ENCODE results near the gene PDE1A.

Gene PDE1A

GRCh38 chr2:182245963-182246362, 180.9 kb downstream of the PDE1A start:
- Histone ChIP-seq H3K9me3 (no peaks in the 10 kb centered on the region), H3K36me3 (no peaks in the 10 kb centered on the region), H3K4me3 (ENCODE audit: low read depth, low read length) (no peak overlapping the region), H3K4me1 (peaks cover 4% of the 10 kb centered on the region), H3K27me3 (no peaks in the 10 kb centered on the region)
- no peak for TF ChIP-seq CTCF (IDR thresholded peaks at IDR 0.05; ENCODE audit: low read depth, low read length)
- no peak for DNase-seq

DNA sequence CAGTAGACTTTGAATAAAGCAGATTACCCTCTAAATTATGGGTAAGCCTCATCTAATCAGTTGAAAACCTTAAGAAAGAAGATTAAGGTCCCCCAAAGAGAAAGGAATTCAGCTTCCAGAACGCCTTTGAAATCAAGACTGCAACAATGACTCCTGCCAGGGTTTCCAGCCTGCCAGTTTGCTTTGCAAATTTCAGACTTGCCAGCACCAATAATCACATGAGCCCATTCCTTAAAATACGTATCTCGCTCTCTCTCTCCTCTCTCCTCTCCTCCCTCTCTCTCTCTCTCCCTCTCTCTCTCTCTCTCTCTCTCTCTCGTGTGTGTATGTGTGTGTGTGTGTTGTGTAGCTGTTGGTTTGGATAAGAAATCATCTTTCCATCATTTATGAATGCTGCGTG, 184.2 kb downstream of the PDE1A start:
- Histone ChIP-seq H3K4me3 (ENCODE audit: low read depth, low read length) (no peak overlapping the region), H3K4me1 (peaks cover 5% of the 10 kb centered on the region), H3K9me3 (no peaks in the 10 kb centered on the region), H3K27me3 (no peaks in the 10 kb centered on the region), H3K36me3 (no peaks in the 10 kb centered on the region)
- no peak for TF ChIP-seq CTCF (IDR thresholded peaks at IDR 0.05; ENCODE audit: low read depth, low read length)
- DNase-seq: no peak

- TF ChIP-seq CTCF (IDR thresholded peaks at IDR 0.05; ENCODE audit: low read depth, low read length): no peak
- no peak overlapping the region for H3K4me3 ChIP-seq (ENCODE audit: low read depth, low read length)
Measured at GRCh38 chr2:182241936-182242335, 184.9 kb downstream of the PDE1A start.

DNA sequence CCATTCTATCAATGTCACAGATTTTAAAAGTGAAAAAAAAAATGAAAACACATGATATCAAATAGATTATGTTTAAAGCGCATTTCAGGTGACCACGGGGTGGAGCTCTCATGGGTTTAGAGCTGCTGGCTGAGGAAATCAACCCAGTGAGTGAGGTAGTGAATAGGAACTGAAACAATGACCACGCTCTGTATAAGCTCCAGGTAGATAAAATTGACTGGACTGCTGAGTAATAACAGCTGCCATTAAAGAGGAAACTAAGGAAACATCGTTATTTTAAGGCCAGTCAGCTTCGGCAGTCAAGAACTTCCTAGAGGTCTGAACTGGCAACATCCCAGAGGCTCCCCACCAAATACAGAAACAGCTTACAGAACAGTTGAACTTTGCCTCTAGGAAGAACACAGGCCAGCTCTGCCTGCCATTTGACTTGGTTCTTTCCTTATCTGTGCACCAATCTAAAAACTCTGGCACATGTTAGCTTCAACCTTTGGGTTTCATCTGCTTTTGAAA, 185.9 kb downstream of the PDE1A start:
- Histone ChIP-seq H3K4me1 (peaks cover 5% of the 10 kb centered on the region), H3K27me3 (no peaks in the 10 kb centered on the region), H3K36me3 (no peaks in the 10 kb centered on the region), H3K4me3 (ENCODE audit: low read depth, low read length) (no peak overlapping the region), H3K9me3 (no peaks in the 10 kb centered on the region)
- TF ChIP-seq CTCF (IDR thresholded peaks at IDR 0.05; ENCODE audit: low read depth, low read length): peak; percentile 52
- DNase-seq: peak; percentile 18

More at GRCh38 chr2:182241936-182242335, 184.9 kb downstream of the PDE1A start:
- Histone ChIP-seq H3K27me3 (no peaks in the 10 kb centered on the region), H3K36me3 (no peaks in the 10 kb centered on the region), H3K9me3 (no peaks in the 10 kb centered on the region), H3K4me1 (peaks cover 5% of the 10 kb centered on the region)
- DNase-seq: no peak

GRCh38 chr2:182230561-182230960, 196.3 kb downstream of the PDE1A start:
- H3K36me3 ChIP-seq: no peaks in the 10 kb centered on the region
- no peaks in the 10 kb centered on the region for H3K4me1 ChIP-seq
- no peaks in the 10 kb centered on the region for H3K27me3 ChIP-seq
- H3K9me3 ChIP-seq: no peaks in the 10 kb centered on the region
- H3K4me3 ChIP-seq (ENCODE audit: low read depth, low read length): no peak overlapping the region
- no peak for DNase-seq
- no peak for TF ChIP-seq CTCF (IDR thresholded peaks at IDR 0.05; ENCODE audit: low read depth, low read length)

DNA sequence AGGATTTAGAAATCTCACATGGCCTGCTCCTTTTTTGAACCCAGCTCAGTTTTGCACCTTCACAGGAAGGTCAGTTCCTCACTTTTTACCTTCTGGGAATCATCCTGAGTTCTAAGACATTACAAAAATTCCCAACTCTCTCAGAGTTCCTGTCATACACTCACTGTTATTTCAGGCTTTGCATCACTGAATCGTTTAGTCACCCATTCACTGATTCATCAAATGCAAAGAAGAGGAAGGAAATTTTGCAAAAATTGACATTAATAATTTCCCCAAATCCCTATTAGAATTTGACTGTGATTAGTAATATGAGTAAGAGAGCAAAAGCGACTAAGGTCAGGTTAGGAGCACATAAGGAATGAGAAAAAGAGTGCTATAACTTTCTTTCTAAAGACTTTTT, 197.5 kb downstream of the PDE1A start:
- Histone ChIP-seq H3K36me3 (no peaks in the 10 kb centered on the region), H3K9me3 (no peaks in the 10 kb centered on the region), H3K4me3 (ENCODE audit: low read depth, low read length) (no peak overlapping the region), H3K27me3 (no peaks in the 10 kb centered on the region), H3K4me1 (no peaks in the 10 kb centered on the region)
- TF ChIP-seq CTCF (IDR thresholded peaks at IDR 0.05; ENCODE audit: low read depth, low read length): no peak
- no peak for DNase-seq

All from BE2C (cell line).